T47D (cell line): ENCODE results near the gene BCAS1.

ENCODE experiments used
- DNase-seq, 2 experiments: peaks; one replicate each; pipeline versions ENCODE4 v3.0.0 to v3.0.0-alpha.2; 2011 to 2012; ENCODE audit warnings: low read depth in 1 of 2, low spot score in 1 of 2
- JUND ChIP-seq: IDR thresholded peaks from 2 replicates; pipeline ENCODE4 v1.6.1; 2012; ENCODE audit warnings: low read depth
- in situ Hi-C: cut with HindIII; loops from 2 replicates; pipeline ENCODE4 v1.10.0; 2016; ENCODE audit warnings: low sequenced_read_pairs, low pct_unique_long_range_greater_than_20kb

The BCAS1 gene

DNA sequence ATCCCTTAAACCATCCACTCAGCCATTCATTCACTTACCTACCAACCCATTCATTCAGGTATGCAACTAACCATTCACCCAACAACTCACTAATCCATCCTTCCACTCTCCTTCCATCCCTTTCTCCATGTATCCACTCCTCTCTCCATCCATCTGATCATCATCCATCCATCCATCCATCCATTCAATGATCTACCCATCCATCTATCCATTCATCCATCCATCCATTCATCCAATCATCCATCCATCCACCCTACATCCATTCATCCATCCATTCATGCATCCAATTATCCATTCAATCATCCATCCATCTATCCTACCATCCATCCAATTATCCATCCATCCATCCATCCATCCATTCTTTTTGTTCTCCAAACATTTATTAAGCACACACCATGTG is 13.8 kb upstream of the BCAS1 start:
- no peak for DNase-seq
- in situ Hi-C loops = no loop called here
- no peak for TF ChIP-seq JUND

DNA sequence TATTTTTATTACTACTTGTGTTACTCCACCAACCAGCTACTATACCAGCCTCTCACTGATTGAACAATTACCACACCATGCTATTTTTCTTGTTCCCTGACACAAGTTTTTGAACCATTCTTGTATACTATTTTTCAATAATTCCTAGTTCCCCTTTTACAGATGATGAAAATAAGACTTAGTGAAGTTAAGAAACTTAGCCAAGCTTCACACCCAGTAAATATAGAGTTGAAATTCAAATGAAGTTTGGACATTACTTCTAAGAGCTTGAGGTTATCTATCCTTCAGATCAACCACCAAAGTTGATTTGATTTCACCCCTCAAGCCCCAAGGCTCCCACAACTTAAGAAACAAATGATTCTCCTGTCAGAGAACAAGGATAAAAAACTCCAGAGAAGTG is 13.1 kb upstream of the BCAS1 start:
- TF ChIP-seq JUND = no peak
- in situ Hi-C loops = no loop called here
- no peak for DNase-seq

DNA sequence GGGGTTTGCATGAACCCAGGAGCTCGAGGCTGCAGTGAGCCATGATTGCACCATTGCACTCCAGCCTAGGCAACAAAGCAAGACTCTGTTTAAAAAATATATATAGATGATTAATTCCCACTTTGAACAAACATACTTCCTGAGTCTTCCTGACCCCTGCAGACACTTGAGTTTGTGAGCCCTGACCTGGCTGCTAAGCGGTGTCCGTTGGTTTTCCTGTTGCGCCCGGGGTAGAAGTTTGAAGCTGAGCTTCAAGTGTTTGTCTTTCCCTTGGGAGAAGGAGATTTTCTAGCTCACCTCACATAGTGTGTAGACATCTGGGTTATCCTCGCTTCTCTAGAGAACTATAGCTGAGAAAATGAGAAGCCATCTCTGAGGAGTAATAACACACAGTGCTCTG is 11.7 kb upstream of the BCAS1 start:
- no peak for TF ChIP-seq JUND
- in situ Hi-C loops = no loop called here
- DNase-seq = no peak

DNA sequence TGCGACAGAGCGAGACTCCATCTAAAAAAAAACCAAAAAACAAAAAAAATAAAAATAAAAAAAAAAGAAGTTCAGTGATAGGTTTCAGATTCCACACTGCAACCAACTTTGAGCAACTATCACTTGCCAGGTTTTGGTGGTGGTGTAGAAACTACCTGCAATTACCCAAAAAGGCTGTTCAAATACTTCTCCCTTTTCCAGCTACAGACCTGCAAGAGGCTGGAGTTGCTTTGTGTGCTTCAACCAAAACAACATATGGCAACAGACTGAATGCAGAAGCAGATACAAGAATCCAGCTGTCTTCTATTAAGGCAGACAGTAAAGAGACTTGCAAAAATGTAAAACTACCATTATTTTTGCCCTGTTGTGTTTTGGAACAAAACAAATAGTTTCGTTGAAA is 9.3 kb upstream of the BCAS1 start:
- DNase-seq = no peak
- in situ Hi-C loops = no loop called here
- TF ChIP-seq JUND = no peak

DNA sequence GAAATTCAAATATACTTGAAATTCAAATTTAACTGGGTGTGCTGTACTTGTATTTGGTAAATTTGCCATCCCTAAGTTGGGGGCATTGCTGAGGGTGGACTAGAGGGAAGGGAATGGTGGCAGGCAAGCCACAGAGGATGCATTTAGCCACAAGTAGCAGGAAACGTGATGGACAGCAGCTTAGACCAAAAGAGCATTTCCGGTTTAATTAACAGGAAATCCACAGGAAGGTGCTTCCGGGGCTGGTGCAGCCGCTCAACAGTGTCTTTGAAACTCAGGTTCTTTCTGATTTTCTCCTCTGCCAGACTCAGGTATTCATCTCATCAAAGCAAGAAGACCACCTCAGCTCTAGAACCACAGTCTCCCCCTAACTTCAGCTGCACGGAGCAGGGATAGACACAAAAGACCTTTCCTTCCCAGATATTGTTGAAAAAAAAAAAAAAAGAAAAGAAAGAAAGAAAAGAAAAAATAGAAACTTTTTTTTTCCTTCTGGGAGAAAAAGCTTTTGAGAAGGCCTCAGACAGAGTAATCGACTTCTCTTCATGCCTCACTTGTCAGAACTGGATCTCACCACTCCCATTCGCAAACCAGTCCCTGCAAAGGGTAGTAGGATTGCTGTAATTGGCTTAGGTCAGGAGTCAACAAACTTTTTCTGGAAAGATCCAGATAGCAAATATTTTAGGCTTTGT is 8.0 kb upstream of the BCAS1 start:
- in situ Hi-C loops = no loop called here
- no peak for DNase-seq
- TF ChIP-seq JUND = no peak

DNA sequence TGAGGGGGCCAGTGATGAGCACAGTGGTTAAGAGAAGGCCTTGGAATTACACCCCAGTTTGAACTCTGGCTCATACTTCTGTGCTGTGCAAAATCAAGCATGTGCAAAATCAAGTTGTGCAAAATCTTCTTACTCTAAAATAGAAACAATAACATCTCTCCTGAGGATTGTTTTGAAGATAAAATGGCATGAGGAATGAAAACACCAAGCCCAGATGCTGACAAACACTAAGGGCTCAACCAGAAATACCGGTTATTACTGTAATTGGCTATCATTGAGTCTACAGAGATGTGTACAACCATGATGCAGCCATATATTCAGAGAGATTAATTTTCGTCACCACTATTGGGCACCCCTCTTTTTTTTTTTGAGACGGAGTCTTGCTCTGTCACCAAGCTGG is 5.9 kb upstream of the BCAS1 start:
- peak in 1 of 2 experiments; percentile 65 for DNase-seq
- in situ Hi-C loops = no loop called here
- TF ChIP-seq JUND = no peak

DNA sequence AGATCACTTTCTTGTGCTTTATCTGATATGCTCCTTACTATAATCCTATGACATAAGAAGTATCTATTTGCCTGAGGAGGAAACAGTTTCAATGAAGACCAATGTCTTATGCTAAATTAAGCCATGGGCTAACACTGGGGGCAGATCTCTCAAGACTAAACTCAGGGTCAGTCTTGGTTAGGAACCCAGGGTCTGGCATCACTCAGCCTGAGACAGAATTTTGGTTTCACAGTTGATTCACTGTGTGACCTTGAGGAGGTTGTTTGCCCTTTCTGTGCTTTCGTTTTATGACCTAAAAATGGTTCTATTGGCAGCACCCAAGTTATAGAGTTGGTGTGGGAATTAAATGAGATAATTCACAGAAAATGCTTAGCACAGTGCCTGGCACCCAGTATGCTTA is 4.9 kb upstream of the BCAS1 start:
- no peak for TF ChIP-seq JUND
- in situ Hi-C loops = no loop called here
- DNase-seq = no peak

DNA sequence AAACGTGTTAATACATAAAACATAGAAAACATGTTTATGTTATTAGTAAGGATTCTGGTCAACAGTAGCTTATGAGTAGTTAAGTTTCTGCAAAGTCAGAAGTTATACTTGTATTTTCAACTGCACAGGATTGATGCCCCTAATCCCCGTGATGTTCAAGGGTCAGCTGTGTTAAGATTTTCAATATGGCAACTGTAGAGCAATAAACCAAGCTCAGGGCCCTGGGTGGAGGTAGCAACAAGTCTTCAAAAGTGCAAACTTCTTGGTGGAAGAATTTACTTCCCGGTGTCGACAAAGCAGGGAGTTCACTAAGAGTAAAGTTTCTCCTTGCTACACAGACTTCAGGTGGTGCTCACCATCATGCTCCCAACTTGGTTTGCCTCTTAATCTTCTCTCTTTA is 4.1 kb upstream of the BCAS1 start:
- in situ Hi-C loops = no loop called here
- no peak for TF ChIP-seq JUND
- no peak for DNase-seq

DNA sequence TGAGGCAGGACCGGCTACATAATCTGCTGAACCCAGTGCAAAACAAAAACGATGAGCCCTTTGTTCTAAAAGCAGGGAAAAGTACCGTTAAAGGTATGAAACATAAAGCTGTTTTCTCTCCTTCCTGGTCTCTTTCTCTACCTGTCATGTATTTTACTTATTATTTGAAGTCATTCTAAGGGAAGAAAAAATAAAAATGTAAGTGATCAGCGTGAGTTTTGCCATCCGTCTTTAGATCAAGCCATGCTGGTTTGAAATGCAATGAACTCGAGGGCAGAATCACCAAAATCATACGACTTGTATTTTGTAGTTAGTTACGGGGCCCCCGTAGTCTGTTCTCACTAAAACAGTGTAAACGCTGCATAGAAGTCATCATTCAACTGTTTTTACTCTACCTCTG is 2.9 kb upstream of the BCAS1 start:
- no peak for TF ChIP-seq JUND
- in situ Hi-C loops = no loop called here
- DNase-seq = no peak

DNA sequence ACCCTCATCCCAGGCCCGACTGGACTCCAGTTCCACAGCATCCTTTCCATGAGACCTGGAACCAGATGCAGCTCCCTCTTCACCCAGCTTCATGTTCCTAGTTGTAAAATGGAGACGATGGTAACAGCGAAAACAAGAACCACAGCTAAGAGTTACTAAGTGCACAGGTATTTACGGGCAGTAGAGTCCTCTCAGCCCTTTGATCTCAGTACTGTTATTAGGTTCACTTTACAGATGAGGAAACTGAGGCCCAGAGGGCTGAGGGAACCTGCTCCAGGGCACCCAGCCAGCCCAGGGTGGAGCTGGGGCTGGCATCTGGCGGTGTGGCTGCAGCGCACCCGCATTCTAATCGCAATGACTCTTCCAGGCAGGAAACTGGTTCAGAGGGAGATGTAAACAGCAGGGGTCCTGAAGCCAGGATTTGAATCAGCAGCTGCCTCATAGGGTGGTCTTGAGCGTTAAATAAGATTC is 858 bp downstream of the BCAS1 start:
- no peak for TF ChIP-seq JUND
- no peak for DNase-seq
- in situ Hi-C loops = no loop called here

DNA sequence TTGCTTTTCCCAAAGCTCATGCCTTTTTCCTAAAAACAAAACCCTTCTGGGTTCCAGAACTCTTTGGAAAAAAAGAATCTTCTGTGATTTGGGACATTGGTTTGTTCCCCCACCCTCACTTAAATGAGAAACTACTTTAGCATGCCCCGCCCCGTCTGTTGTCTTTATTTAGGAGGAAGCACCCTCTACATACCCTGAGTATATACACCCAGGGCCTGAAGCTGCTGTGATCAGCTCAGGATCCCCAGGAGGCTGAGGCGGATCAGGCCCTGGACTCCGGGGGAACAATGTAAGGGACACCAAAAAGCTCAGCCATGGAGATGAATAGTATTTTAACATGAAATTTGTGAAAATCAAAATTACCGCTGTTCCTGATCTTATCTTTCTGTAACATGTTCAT is 1.4 kb downstream of the BCAS1 start:
- in situ Hi-C loops = no loop called here
- no peak for DNase-seq
- TF ChIP-seq JUND = no peak

DNA sequence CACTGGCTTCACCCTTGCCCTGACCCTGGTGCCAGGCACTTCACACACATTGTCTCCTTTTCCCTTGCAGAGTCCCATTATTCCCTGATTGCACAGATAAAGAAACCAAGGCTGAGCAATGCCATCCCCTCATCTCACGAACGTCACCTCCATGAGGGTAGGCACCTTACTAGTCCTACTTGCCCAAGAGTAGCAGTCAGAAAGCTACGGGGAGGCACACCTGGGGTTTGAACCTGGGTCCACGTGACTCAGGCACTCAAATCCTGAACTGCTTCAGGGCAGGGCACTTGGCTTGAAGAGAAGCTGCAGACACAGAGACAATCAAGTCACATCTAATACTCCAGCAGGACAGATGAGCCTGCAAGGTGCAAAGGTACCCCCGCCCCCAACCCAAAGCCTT is 1.9 kb downstream of the BCAS1 start:
- no peak for TF ChIP-seq JUND
- in situ Hi-C loops = no loop called here
- no peak for DNase-seq

DNA sequence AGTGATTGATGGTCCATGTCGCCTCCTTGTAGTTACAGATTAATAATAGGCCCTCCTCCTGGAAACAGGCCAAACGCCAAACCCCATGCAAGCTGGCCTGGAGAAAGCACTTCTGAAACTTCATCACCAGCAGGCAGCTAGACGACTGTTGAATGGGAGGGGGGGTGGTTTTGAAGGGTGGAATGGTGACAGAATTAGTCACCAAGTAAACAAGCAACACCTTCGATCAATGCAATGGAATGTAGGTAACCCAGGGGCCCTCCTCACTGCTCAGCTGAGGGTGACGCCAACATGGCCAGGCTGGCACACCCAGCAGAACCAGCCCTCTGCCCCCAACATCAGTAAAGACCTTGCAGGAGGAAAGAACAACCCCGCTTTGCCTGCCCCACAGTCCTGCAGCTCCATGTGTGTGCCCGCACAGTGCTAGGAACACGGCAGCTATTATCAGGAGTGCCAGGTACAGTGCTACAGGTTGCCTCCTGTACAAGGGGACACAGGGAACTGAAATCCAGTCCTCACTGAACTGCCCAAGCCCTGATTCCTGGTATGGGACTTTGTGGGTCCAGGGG is 2.7 kb downstream of the BCAS1 start:
- peak; percentile 70 to 95 for DNase-seq
- in situ Hi-C loops = no loop called here

DNA sequence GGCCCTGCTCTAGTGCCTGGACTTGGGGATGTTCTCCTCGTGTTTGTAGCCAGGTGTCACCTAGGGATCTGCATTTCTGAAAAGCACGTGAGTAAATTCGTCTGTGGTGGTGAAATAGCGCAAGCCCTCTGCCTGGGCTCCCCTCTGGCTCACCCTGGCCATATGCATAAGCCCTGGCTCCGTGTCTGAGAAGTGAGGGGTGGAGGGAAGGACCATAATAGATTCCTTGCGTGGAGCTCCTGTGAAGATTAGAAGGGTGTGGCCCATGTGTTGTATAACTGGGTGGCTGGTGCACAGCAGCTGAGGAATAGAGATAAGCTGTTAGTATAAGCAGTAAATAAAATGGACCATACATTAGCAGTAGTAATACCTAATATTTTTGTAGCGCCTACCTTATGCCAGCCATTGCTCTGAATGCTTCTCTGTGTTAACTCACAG is 4.8 kb downstream of the BCAS1 start:
- no peak for DNase-seq
- in situ Hi-C loops = no loop called here
- no peak for TF ChIP-seq JUND

More for the DNA sequence above, 2.7 kb downstream of the BCAS1 start:
- TF ChIP-seq JUND = peak; percentile 98
